GM10248 (cell line): ENCODE measurements around the gene LNX2.

Experiments
- CTCF ChIA-PET: fragments of 300-600 bp; sonication (Branson Sonifier 250); formaldehyde crosslinking; extraction: SDS; loops from one replicate; lab custom pipeline; 2021; ENCODE audit warnings: antibody characterized with exemption; lab: Yijun Ruan, JAX
- POLR2A ChIA-PET: fragments of 350-650 bp; sonication (Branson Sonifier 250); formaldehyde crosslinking; extraction: SDS; loops from one replicate; lab custom pipeline; 2020; ENCODE audit warnings: antibody characterized with exemption; lab: Yijun Ruan, JAX
- DNase-seq: peaks from one replicate; pipeline ENCODE4 v3.0.0; 2012; ENCODE audit errors: extremely low spot score
- CTCF ChIP-seq: IDR thresholded peaks from 2 replicates; pipeline ENCODE4 v1.5.1; 2012; ENCODE audit warnings: mild to moderate bottlenecking, low read depth; ENCODE audit errors: extremely low read depth, missing control alignments, control extremely low read depth

Gene LNX2

GRCh38 chr13:27534981-27535380 is 85.3 kb downstream of the LNX2 start:
- CTCF ChIA-PET: interaction anchor here (0.9 to 10.5 kb wide), 12 partner anchors 8 to 452 kb away, joined by 3 to 130 read pairs (median 4); no protein-coding TSS in a partner anchor
- no peak for DNase-seq
- no peak for TF ChIP-seq CTCF
- POLR2A ChIA-PET: no interaction called here

- ChIA-PET POLR2A (no interaction called here), CTCF (interaction anchor here (0.7 to 10.5 kb wide), 18 partner anchors 9 to 453 kb away, joined by 3 to 130 read pairs (median 4); partner anchors contain the start of gene LNX2)
These were observed 86.0 kb downstream of the LNX2 start for GRCh38 chr13:27534108-27534980.

GRCh38 chr13:27533155-27533643 is 87.1 kb downstream of the LNX2 start:
- ChIA-PET CTCF (interaction anchor here (0.7 to 10.5 kb wide), 29 partner anchors 8 to 450 kb away, joined by 3 to 130 read pairs (median 4); partner anchors contain the start of genes LNX2 and MTIF3), POLR2A (no interaction called here)
- peak; percentile 67 for DNase-seq
- peak; percentile 98 for TF ChIP-seq CTCF

More at GRCh38 chr13:27534108-27534980, 86.0 kb downstream of the LNX2 start:
- TF ChIP-seq CTCF: no peak
- DNase-seq: no peak

- ChIA-PET POLR2A (no interaction called here), CTCF (interaction anchor here (1.5 to 10.5 kb wide), 2 partner anchors 23 to 299 kb away, joined by 5 to 130 read pairs; no protein-coding TSS in a partner anchor)
- no peak for DNase-seq
- no peak for TF ChIP-seq CTCF
These were observed 91.4 kb downstream of the LNX2 start for GRCh38 chr13:27528908-27529307.

GRCh38 chr13:27526516-27526915 is 93.8 kb downstream of the LNX2 start:
- no peak for DNase-seq
- ChIA-PET POLR2A (interaction anchor here (0.6 kb wide), 1 partner anchor 1272 kb away, joined by 10 read pairs; no protein-coding TSS in a partner anchor), CTCF (interaction anchor here (0.7 to 10.5 kb wide), 3 partner anchors 14 to 541 kb away, joined by 3 to 130 read pairs (median 3); no protein-coding TSS in a partner anchor)
- no peak for TF ChIP-seq CTCF

GRCh38 chr13:27524981-27525975 is 95.1 kb downstream of the LNX2 start:
- TF ChIP-seq CTCF: no peak
- no peak for DNase-seq
- ChIA-PET POLR2A (interaction anchor here (0.6 kb wide), 1 partner anchor 692 kb away, joined by 3 read pairs; no protein-coding TSS in a partner anchor), CTCF (interaction anchor here (1.1 to 10.5 kb wide), 2 partner anchors 9 to 302 kb away, joined by 5 to 130 read pairs; no protein-coding TSS in a partner anchor)
